Activated T-cell treated with anti-CD3 and anti-CD28 coated beads, Interleukin-2, amount 50 U/mL, for 24 hours (primary cell): ENCODE measurements around the gene ANKS1A.
"Not testable (repeated sequence)": the region's sequence is repeated elsewhere in the genome, so short reads cannot be mapped to it uniquely, and the experiment has no call there.

Experiments
- DNase-seq: peaks from one replicate; pipeline ENCODE4 v3.0.0-alpha.2; 2020
- H3K27ac Mint-ChIP-seq: 2 replicates; pipeline ENCODE4 v1.8.0; 2020; ENCODE audit warnings: mild to moderate bottlenecking, mixed read lengths
- H3K27me3 Mint-ChIP-seq: 2 replicates; pipeline ENCODE4 v1.8.0; 2020; ENCODE audit warnings: mixed read lengths
- H3K36me3 Mint-ChIP-seq: 2 replicates; pipeline ENCODE4 v1.8.0; 2020; ENCODE audit warnings: low read depth, mixed read lengths
- H3K4me1 Mint-ChIP-seq: 2 replicates; pipeline ENCODE4 v1.8.0; 2020; ENCODE audit warnings: low read depth, mixed read lengths
- H3K4me3 Mint-ChIP-seq: 2 replicates; pipeline ENCODE4 v1.8.0; 2020; ENCODE audit warnings: mild to moderate bottlenecking, moderate library complexity, mixed read lengths
- H3K9me3 Mint-ChIP-seq: 2 replicates; pipeline ENCODE4 v1.8.0; 2020; ENCODE audit warnings: mixed read lengths

The ANKS1A gene

DNA sequence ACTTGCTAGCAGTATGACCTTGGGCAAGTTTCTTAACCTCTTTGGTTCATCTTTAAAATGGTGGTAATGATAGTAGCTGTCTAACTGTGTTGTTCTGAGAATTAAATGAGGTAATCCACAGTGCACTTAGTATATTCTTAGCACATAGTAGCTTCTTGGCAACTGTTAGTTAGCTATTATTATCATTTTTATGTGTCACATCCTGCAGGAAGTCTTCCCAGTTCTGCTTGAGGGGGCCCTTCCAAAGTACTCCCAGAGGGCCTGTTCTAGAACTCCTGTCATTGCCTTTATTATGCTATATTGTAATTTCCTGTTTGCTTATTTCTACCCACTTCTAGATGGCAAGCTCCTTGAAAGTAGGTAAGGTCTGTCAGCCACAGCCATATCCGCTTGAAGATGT is 30.6 kb downstream of the ANKS1A start:
- no peak for DNase-seq
- peaks cover 11% of the 10 kb centered on the region for H3K36me3 Mint-ChIP-seq
- H3K27ac Mint-ChIP-seq, result no peak overlapping the region
- no peaks in the 10 kb centered on the region for H3K9me3 Mint-ChIP-seq
- H3K4me3 Mint-ChIP-seq, result no peak overlapping the region
- peaks cover 15% of the 10 kb centered on the region for H3K4me1 Mint-ChIP-seq
- no peaks in the 10 kb centered on the region for H3K27me3 Mint-ChIP-seq

DNA sequence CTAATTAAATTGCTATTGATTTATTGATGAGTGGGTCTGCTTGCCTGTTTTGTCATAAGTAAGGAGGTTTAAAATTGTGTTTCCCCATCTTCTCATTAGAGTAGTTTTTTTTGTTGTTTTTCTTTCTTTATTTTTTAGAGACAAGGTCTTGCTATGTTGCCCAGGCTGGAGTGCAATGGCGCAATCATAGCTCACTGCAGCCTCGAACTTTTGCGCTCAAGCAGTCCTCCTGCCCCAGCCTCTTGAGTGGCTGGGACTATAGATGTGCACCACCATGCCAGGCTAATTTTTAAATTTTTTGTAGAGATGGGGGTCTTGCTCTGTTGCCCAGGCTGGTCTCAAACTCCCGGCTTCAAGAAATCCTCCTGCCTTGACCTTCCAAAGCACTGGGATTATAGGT is 31.0 kb downstream of the ANKS1A start:
- no peaks in the 10 kb centered on the region for H3K27me3 Mint-ChIP-seq
- peaks cover 11% of the 10 kb centered on the region for H3K36me3 Mint-ChIP-seq
- H3K27ac Mint-ChIP-seq, result no peak overlapping the region
- no peaks in the 10 kb centered on the region for H3K9me3 Mint-ChIP-seq
- DNase-seq, result no peak
- peaks cover 15% of the 10 kb centered on the region for H3K4me1 Mint-ChIP-seq
- H3K4me3 Mint-ChIP-seq, result no peak overlapping the region

DNA sequence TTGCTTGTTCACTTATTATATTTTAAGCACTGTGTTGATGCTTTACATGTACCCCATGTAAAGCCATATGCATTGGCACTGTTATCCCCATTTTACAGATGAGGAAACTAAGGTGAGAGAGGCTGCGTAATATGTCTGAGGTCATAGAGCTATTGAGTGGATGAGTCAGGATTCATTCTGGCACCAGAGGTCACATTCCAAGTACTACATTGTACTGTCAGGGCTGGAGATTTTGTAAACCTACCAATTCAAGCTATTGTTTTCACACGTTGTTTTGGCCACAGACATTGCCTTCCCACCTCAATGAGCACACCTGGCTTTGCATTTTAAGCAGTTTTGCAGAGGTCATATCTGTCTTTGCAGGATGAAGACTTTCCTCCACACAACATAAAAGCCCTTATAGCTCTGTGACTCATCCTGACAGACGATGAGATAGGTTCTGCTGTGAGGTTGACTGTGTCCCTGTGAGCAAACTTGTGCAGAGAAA is 33.2 kb downstream of the ANKS1A start:
- Mint-ChIP-seq H3K4me1 (peaks cover 17% of the 10 kb centered on the region), H3K36me3 (peaks cover 11% of the 10 kb centered on the region), H3K9me3 (no peaks in the 10 kb centered on the region), H3K4me3 (no peak overlapping the region), H3K27me3 (no peaks in the 10 kb centered on the region), H3K27ac (no peak overlapping the region)
- DNase-seq, result no peak

DNA sequence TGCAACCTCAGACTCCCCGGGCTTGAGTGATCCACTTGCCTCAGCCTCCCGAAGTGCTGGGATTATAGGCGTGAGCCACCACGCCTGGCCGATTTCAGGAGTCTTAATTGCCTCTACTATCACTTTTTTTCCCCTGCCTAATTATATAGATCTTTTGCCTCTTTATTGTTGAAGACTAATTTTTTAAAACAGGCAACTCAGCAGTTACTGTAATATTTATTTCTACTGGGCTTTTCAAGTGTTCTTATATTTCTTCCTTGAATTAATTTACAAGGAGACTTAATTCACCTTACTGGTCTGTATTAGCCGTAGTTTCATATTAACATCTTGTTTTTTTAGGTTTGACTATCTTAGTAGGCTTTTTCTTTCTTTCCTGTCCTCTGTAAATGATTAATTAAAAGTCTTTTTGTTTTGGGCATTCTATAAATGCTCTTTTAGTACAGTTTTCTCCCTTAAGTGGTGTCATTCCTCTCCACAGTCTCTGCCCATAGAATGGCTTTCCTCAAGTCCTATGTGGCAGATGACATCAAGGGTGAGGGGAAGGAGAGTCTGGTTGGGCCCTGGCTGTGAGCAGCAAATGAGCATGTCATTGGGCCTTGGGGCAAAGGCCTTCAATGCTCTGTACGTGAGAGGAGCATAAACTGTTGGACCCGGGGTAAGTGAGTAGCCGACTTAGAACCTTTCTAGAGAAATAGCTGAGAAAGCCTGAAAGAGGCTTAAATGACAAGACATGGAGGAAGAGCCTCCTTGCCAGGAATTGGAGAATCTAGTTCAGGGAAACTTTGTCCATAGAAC is 36.0 kb downstream of the ANKS1A start:
- Mint-ChIP-seq H3K9me3 (no peaks in the 10 kb centered on the region), H3K36me3 (no peaks in the 10 kb centered on the region), H3K27ac (no peak overlapping the region), H3K4me3 (no peak overlapping the region), H3K4me1 (peaks cover 12% of the 10 kb centered on the region), H3K27me3 (no peaks in the 10 kb centered on the region)
- no peak for DNase-seq

DNA sequence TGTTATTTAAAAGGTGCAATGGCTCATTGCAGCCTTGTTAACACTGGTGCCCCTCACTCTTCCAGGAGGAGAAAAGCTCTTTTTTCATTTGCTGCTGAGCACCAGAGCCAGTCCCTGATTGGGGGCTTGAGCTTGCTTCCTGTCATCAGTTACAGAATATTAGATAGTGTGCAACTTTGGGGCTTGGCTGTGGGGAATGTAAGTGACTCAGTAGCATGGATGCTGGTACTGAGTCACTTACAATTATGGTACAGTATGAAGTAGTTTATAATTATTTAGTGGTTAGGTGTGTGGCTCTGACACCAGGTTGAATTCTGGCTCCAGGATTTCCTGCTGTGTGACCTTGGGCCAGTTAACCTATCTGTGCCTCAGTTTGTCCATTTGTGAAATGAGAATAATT is 37.6 kb downstream of the ANKS1A start:
- Mint-ChIP-seq H3K27ac (no peak overlapping the region), H3K4me3 (no peak overlapping the region), H3K27me3 (no peaks in the 10 kb centered on the region), H3K9me3 (no peaks in the 10 kb centered on the region), H3K4me1 (peaks cover 12% of the 10 kb centered on the region), H3K36me3 (no peaks in the 10 kb centered on the region)
- no peak for DNase-seq

DNA sequence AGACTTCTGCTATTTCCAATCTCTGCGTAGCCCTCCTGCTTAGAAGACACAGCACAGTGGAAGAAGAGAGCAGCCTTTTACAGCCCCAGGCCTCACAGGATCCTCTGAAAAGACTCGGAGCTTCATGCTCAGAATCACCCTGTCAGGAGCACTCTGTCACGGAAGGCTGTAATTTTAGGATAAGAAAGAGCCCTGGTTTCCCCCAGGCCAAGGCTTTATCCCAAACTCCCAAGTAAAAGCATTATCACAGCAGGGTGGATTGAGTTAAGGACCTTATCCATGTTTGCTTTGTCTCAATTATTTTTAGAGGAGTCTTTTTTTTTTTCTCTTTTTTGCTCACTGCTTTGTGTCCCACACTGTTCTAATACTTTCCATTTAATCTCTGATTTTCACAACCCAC is 39.2 kb downstream of the ANKS1A start:
- Mint-ChIP-seq H3K4me3 (no peak overlapping the region), H3K36me3 (no peaks in the 10 kb centered on the region), H3K27ac (no peak overlapping the region), H3K9me3 (no peaks in the 10 kb centered on the region), H3K27me3 (no peaks in the 10 kb centered on the region), H3K4me1 (peaks cover 2% of the 10 kb centered on the region)
- DNase-seq, result no peak

DNA sequence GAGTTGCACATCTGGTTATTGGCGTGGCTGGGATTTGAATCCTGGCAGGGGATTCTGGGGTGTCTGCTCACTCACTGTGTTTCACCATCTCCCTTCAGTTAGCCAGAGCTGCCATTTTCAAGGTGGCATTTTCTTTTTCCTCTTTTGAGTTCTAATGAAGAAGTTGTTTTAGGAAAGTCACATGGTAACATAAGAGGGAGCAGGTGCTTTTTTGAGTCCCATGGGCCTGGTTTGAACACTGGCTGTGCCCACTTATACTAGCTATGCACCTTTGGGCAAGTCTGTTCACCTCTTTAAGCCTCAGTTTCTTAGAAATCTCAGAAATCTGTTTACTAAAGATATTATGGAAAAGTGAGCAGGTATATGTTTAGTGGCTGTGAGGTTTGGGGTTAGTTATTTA is 39.6 kb downstream of the ANKS1A start:
- H3K4me1 Mint-ChIP-seq, result peaks cover 1% of the 10 kb centered on the region
- H3K27ac Mint-ChIP-seq, result no peak overlapping the region
- no peaks in the 10 kb centered on the region for H3K36me3 Mint-ChIP-seq
- H3K27me3 Mint-ChIP-seq, result no peaks in the 10 kb centered on the region
- H3K9me3 Mint-ChIP-seq, result no peaks in the 10 kb centered on the region
- H3K4me3 Mint-ChIP-seq, result no peak overlapping the region
- DNase-seq, result no peak

DNA sequence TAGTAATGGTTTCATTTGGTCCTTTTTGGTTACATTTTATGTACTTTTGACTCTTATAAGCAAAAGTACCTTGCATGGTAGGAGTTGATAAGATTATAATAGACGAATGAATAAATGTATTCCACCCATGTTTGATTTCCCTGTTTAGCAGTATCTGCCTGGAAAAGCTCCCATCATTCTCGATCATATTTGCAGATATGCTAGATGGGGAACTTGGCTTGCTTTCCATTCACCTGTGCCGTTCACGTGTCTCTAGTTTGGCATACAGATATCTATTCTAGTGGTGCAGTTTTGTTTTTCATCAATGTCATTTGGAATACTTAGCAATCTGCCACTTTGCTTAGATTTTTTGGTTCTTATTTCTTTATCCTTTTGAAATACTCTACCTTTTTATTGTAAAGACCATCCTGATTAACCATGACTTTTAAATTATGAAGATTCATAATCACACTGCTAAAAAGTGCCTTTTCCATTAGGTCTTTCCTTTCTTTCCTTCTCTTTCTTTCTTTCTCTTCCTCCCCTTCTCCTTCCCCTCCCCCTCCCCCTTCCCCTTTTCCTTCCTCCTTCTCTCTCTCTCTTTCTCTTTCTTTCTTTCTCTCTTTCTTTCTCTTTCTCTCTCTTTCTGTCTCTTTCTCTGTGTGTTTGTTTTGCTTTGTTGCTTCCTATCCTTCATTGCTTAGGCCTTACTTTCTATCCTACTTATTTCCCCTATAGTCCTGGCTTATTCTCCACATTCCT is 40.4 kb downstream of the ANKS1A start:
- Mint-ChIP-seq H3K27me3 (no peaks in the 10 kb centered on the region), H3K4me3 (no peak overlapping the region), H3K36me3 (no peaks in the 10 kb centered on the region), H3K4me1 (peaks cover 1% of the 10 kb centered on the region), H3K9me3 (no peaks in the 10 kb centered on the region), H3K27ac (no peak overlapping the region)
- DNase-seq, result no peak

DNA sequence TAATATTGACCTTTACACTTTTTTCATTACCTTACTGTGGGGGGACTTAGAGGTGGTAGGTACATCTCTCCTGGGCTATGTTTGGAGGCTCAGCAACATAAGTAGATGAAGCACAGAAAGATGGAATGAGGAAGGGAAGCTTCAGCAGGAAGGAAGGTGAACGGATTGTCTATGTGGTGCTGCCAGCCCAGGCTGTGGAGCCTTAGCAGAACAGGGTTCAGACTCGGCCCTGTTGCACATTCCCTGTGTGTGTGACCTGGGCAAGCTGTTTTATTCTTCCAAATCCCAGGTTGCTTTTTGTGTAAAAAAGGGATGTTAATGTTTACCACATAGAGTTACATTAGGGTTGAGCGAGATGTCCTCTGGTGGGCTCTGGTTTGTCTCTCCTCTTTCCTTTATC is 41.2 kb downstream of the ANKS1A start:
- Mint-ChIP-seq H3K4me3 (no peak overlapping the region), H3K4me1 (peaks cover 1% of the 10 kb centered on the region), H3K27ac (no peak overlapping the region), H3K9me3 (no peaks in the 10 kb centered on the region), H3K36me3 (no peaks in the 10 kb centered on the region), H3K27me3 (no peaks in the 10 kb centered on the region)
- DNase-seq, result no peak

DNA sequence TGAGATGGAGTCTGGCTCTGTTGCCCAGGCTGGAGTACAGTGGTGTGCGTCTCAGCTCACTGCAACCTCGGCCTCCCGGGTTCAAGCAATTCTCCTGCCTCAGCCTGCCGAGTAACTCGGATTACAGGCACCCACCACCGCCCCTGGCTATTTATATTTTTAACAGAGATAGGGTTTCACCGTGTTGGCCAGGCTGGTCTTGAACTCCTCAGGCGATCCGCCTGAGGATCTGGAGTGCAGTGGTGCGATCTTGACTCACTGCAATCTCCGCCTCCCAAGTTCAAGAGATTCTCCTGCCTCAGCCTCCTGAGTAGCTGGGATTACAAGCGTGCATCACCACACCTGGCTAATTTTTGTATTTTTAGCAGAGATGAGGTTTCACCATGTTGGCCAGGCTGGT is 43.1 kb downstream of the ANKS1A start:
- H3K9me3 Mint-ChIP-seq, result not testable (repeated sequence)

DNA sequence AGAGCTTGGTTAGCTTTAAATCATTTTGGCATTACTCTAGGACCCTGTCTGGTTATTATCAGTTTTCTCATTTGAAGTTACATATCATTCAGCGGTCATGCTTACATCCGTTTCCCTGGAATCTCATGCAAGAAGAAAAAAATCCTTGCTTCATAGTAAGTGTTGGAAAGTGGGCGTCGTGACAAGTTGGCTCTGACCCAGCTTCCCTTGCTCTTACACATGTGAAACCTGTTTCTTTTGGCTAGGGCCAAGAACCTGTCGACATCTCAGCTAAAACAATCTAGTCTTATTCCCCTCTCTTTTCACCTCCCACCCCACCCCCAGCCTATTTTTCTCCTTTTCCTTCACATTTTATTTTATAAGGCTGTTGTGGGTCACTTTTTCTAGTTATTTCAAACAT is 45.5 kb downstream of the ANKS1A start:
- no peaks in the 10 kb centered on the region for H3K36me3 Mint-ChIP-seq
- no peak overlapping the region for H3K27ac Mint-ChIP-seq
- no peaks in the 10 kb centered on the region for H3K27me3 Mint-ChIP-seq
- no peaks in the 10 kb centered on the region for H3K9me3 Mint-ChIP-seq
- DNase-seq, result no peak
- H3K4me1 Mint-ChIP-seq, result no peaks in the 10 kb centered on the region
- no peak overlapping the region for H3K4me3 Mint-ChIP-seq

More for the DNA sequence above, 43.1 kb downstream of the ANKS1A start:
- not testable (repeated sequence) for H3K4me1 Mint-ChIP-seq, DNase-seq, H3K27me3 Mint-ChIP-seq, H3K27ac Mint-ChIP-seq, H3K36me3 Mint-ChIP-seq, H3K4me3 Mint-ChIP-seq

DNA sequence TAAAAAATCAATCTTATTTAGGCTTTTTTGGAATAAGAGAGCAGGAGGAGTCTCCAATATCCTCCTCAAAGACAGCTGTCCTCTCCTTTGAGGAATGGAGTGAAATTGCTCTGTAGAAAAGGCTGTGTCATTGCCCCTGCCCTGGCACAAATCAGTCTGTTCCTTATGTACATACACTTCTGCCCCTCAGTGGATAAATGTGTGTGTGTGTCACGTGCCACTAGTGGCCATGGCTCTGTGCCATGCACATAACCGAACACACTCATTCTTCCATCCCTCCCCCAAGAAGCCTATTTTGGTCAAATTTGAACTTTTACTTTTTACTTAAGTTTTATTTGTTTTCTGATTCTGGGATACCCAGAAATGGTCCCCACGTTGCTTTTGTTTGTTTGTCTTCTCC is 49.2 kb downstream of the ANKS1A start:
- Mint-ChIP-seq H3K36me3 (no peaks in the 10 kb centered on the region), H3K4me3 (no peak overlapping the region), H3K9me3 (no peaks in the 10 kb centered on the region), H3K27ac (no peak overlapping the region), H3K27me3 (no peaks in the 10 kb centered on the region), H3K4me1 (no peaks in the 10 kb centered on the region)
- DNase-seq, result no peak

DNA sequence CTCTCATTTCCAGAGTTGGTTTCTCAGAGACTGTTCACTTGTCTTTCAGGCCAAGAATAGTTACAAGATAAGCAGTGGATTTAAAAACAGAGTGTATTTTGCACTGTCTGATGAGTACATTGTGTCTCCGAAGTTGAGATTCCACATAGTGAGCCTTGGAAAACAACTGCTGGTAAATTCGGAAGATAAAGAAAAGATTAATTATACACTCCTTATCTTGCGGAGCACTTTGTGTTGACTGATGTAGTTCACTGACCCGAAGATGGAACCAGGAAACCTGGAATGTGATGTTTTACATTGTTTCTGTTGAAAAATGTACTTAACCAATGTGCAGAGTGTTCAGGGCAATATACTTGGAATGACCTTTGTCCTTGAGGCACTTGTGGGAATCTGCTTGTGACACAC is 51.0 kb downstream of the ANKS1A start:
- Mint-ChIP-seq H3K9me3 (no peaks in the 10 kb centered on the region), H3K4me1 (no peaks in the 10 kb centered on the region), H3K27ac (no peak overlapping the region), H3K36me3 (no peaks in the 10 kb centered on the region), H3K27me3 (no peaks in the 10 kb centered on the region), H3K4me3 (no peak overlapping the region)
- DNase-seq, result no peak

DNA sequence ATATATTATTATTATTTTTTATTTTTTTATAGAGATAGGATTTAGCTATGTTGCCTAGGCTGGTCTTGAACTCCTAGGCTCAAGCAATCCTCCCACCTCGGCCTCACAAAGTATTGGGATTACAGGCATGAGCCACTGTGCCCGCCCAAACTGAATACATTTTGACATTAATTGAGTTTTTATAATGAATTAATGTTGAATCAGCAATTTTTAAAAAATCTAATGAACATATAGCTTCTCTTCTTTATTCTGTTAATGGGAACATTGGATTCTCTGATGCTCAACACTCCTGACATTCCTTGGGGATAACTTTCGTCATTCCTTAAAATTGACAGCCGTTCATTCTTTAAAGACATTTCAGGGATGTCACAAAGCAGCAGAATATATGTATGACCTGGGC is 52.4 kb downstream of the ANKS1A start:
- H3K4me3 Mint-ChIP-seq, result no peak overlapping the region
- no peak for DNase-seq
- no peaks in the 10 kb centered on the region for H3K36me3 Mint-ChIP-seq
- H3K27ac Mint-ChIP-seq, result no peak overlapping the region
- no peaks in the 10 kb centered on the region for H3K4me1 Mint-ChIP-seq
- H3K9me3 Mint-ChIP-seq, result no peaks in the 10 kb centered on the region
- H3K27me3 Mint-ChIP-seq, result no peaks in the 10 kb centered on the region

DNA sequence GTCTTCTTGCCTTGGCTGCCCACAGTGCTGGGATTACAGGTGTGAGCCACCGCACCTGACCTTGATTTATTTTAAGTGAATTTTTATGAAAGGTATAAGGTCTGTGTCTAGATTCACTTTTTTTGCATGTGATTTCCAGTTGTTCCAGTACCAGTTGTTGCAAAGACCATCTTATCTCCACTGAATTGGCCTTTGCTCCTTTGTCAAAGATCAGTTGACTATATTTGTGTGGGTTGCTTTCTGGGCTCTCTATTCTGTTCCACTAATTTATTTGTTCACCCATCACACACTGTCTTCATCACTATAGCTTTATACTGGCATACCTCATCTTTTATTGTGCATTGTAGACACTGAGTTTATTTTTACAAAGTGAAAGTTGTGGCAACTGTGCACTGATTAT is 56.3 kb downstream of the ANKS1A start:
- Mint-ChIP-seq H3K9me3 (no peaks in the 10 kb centered on the region), H3K36me3 (no peaks in the 10 kb centered on the region), H3K27me3 (no peaks in the 10 kb centered on the region), H3K4me1 (peaks cover 4% of the 10 kb centered on the region), H3K4me3 (no peak overlapping the region), H3K27ac (no peak overlapping the region)
- no peak for DNase-seq
